ENCODE measurements around the gene VSTM4.

VSTM4 gene

GRCh38 chr10:49039409-49039808, 75.9 kb downstream of the VSTM4 start:
- in situ Hi-C loops (cut with MboI; ENCODE audit: low sequenced_read_pairs, unreplicated experiment) = no loop called here
- TF ChIP-seq CTCF (IDR thresholded peaks at IDR 0.05; ENCODE audit: borderline replicate concordance, control extremely low read depth, extremely low read depth, insufficient read depth, missing control alignments) = no peak
- no peak for DNase-seq (ENCODE audit: low spot score)

GRCh38 chr10:49038711-49039110, 76.6 kb downstream of the VSTM4 start:
- in situ Hi-C loops (cut with MboI; ENCODE audit: low sequenced_read_pairs, unreplicated experiment) = no loop called here

GRCh38 chr10:49037187-49037586, 78.1 kb downstream of the VSTM4 start:
- DNase-seq (ENCODE audit: low spot score) = no peak
- in situ Hi-C loops (cut with MboI; ENCODE audit: low sequenced_read_pairs, unreplicated experiment) = no loop called here
- no peak for TF ChIP-seq CTCF (IDR thresholded peaks at IDR 0.05; ENCODE audit: borderline replicate concordance, control extremely low read depth, extremely low read depth, insufficient read depth, missing control alignments)

More at GRCh38 chr10:49038711-49039110, 76.6 kb downstream of the VSTM4 start:
- DNase-seq (ENCODE audit: low spot score) = no peak
- no peak for TF ChIP-seq CTCF (IDR thresholded peaks at IDR 0.05; ENCODE audit: borderline replicate concordance, control extremely low read depth, extremely low read depth, insufficient read depth, missing control alignments)

GRCh38 chr10:49036638-49037037, 78.7 kb downstream of the VSTM4 start:
- no peak for DNase-seq (ENCODE audit: low spot score)
- TF ChIP-seq CTCF (IDR thresholded peaks at IDR 0.05; ENCODE audit: borderline replicate concordance, control extremely low read depth, extremely low read depth, insufficient read depth, missing control alignments) = no peak
- in situ Hi-C loops (cut with MboI; ENCODE audit: low sequenced_read_pairs, unreplicated experiment) = no loop called here

GRCh38 chr10:49035920-49036319, 79.4 kb downstream of the VSTM4 start:
- in situ Hi-C loops (cut with MboI; ENCODE audit: low sequenced_read_pairs, unreplicated experiment) = no loop called here
- no peak for TF ChIP-seq CTCF (IDR thresholded peaks at IDR 0.05; ENCODE audit: borderline replicate concordance, control extremely low read depth, extremely low read depth, insufficient read depth, missing control alignments)
- no peak for DNase-seq (ENCODE audit: low spot score)

- no peak for TF ChIP-seq CTCF (IDR thresholded peaks at IDR 0.05; ENCODE audit: borderline replicate concordance, control extremely low read depth, extremely low read depth, insufficient read depth, missing control alignments)
- in situ Hi-C loops (cut with MboI; ENCODE audit: low sequenced_read_pairs, unreplicated experiment) = no loop called here
- no peak for DNase-seq (ENCODE audit: low spot score)
These were observed 80.4 kb downstream of the VSTM4 start for GRCh38 chr10:49034925-49035324.

GRCh38 chr10:49033939-49034338, 81.4 kb downstream of the VSTM4 start:
- no peak for TF ChIP-seq CTCF (IDR thresholded peaks at IDR 0.05; ENCODE audit: borderline replicate concordance, control extremely low read depth, extremely low read depth, insufficient read depth, missing control alignments)
- in situ Hi-C loops (cut with MboI; ENCODE audit: low sequenced_read_pairs, unreplicated experiment) = no loop called here
- DNase-seq (ENCODE audit: low spot score) = no peak
